Loucy (cell line): ENCODE measurements around the gene ATP5MC3.

Experiments used
- CTCF ChIP-seq: fragments of 200-600 bp; sonication (generic); conservative IDR thresholded peaks from 2 replicates; pipeline ENCODE4 v1.5.1; 2014; ENCODE audit warnings: mild to moderate bottlenecking, antibody characterized with exemption, low read length
- EZH2phosphoT487 ChIP-seq: fragments of 200-600 bp; IDR thresholded peaks from 2 replicates; pipeline ENCODE4 v1.6.1; 2018; ENCODE audit warnings: antibody characterized with exemption, mild to moderate bottlenecking, moderate library complexity, borderline replicate concordance

GRCh38 chr2:175167076-175167791, 14.3 kb downstream of the ATP5MC3 start:
- no peak for TF ChIP-seq CTCF
- no peak for TF ChIP-seq EZH2phosphoT487
